ENCODE results near the gene ZNF835. TPM values are rescaled to one million over a fixed set of nuclear protein-coding genes. Genes with fewer than 3 reads are reported as not detected.

ZNF835 gene
- total and polyA plus RNA-seq, 10 of the 15 experiments (the other 5 are each of a cell fraction or from before 2014, with no cell fraction given), result not detected

- Histone ChIP-seq H3K9me3 (replicated peaks; ENCODE audit: control insufficient read depth, insufficient read depth, low read length) (peaks cover 4% of the 10 kb centered on the region; the same call in 1 of the 3 replicates), H3K9ac (ENCODE audit: control insufficient read depth, insufficient read depth, low read length) (no peak overlapping the region), H3K36me3 (ENCODE audit: control insufficient read depth in 2 of 2, insufficient read depth in 2 of 2, low read length in 1 of 2) (no peaks in the 10 kb centered on the region), H2AFZ (ENCODE audit: control insufficient read depth, low read depth, low read length) (no peak overlapping the region), H3K4me3 (no peak overlapping the region), H3K27me3 (replicated peaks in 1 of 2; ENCODE audit: control insufficient read depth in 2 of 2, insufficient read depth in 2 of 2, low read length in 1 of 2) (no peaks in the 10 kb centered on the region), H3K4me1 (ENCODE audit: control insufficient read depth, insufficient read depth, low read length) (no peaks in the 10 kb centered on the region), H3K27ac (ENCODE audit: control insufficient read depth, insufficient read depth) (no peak overlapping the region), H4K20me1 (ENCODE audit: control insufficient read depth, insufficient read depth) (no peaks in the 10 kb centered on the region), H3K79me2 (ENCODE audit: control insufficient read depth, insufficient read depth, low read length) (no peaks in the 10 kb centered on the region), H3K4me2 (ENCODE audit: control insufficient read depth, insufficient read depth) (no peak overlapping the region)
- intact Hi-C loops (cut with micrococcal nuclease; ENCODE audit: unreplicated experiment), result no loop called here
- DNase-seq (ENCODE audit: low read depth, low spot score) (no peak), FAIRE-seq (no peak), ATAC-seq (no peak)
- no peak for TF ChIP-seq ATF7 (IDR thresholded peaks at IDR 0.05; ENCODE audit: low read depth)
- TF ChIP-seq BCL11A (IDR thresholded peaks at IDR 0.05; ENCODE audit: low read depth, low read length), result no peak
- TF ChIP-seq GABPA (IDR thresholded peaks at IDR 0.05; ENCODE audit: low read depth), result no peak
- TF ChIP-seq, protein P1, sequence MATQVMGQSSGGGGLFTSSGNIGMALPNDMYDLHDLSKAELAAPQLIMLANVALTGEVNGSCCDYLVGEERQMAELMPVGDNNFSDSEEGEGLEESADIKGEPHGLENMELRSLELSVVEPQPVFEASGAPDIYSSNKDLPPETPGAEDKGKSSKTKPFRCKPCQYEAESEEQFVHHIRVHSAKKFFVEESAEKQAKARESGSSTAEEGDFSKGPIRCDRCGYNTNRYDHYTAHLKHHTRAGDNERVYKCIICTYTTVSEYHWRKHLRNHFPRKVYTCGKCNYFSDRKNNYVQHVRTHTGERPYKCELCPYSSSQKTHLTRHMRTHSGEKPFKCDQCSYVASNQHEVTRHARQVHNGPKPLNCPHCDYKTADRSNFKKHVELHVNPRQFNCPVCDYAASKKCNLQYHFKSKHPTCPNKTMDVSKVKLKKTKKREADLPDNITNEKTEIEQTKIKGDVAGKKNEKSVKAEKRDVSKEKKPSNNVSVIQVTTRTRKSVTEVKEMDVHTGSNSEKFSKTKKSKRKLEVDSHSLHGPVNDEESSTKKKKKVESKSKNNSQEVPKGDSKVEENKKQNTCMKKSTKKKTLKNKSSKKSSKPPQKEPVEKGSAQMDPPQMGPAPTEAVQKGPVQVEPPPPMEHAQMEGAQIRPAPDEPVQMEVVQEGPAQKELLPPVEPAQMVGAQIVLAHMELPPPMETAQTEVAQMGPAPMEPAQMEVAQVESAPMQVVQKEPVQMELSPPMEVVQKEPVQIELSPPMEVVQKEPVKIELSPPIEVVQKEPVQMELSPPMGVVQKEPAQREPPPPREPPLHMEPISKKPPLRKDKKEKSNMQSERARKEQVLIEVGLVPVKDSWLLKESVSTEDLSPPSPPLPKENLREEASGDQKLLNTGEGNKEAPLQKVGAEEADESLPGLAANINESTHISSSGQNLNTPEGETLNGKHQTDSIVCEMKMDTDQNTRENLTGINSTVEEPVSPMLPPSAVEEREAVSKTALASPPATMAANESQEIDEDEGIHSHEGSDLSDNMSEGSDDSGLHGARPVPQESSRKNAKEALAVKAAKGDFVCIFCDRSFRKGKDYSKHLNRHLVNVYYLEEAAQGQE (IDR thresholded peaks at IDR 0.05; ENCODE audit: low read depth, low read length), result no peak
- TF ChIP-seq RELA (IDR thresholded peaks at IDR 0.05; ENCODE audit: borderline replicate concordance, partially characterized antibody), result no peak
- no peak for TF ChIP-seq YBX1 (IDR thresholded peaks at IDR 0.05)
- no peak for TF ChIP-seq ESRRA (IDR thresholded peaks at IDR 0.05; ENCODE audit: low read length)
- TF ChIP-seq ZNF622 (IDR thresholded peaks at IDR 0.05), result no peak
- no peak for TF ChIP-seq STAT3 (IDR thresholded peaks at IDR 0.05; ENCODE audit: low read depth, low read length)
- BruUV-seq (replicated peaks), result no TSS peak
- RAD21 ChIA-PET (ENCODE audit: unreplicated experiment), result no interaction called here
- CTCF ChIA-PET, result no interaction called here
- SMC1A ChIA-PET (ENCODE audit: uncharacterized antibody, unreplicated experiment), result no interaction called here
- whole genome bisulfite sequencing (ENCODE audit: insufficient coverage, insufficient replicate concordance, low lambda C conversion rate, missing lambda C conversion rate), result 29% methylated on average over 7 of the region's 9 CpGs
- in situ Hi-C loops (cut with MboI), result no loop called here
- POLR2A ChIA-PET, result interaction anchor here (0.5 kb wide), 1 partner anchor 63 kb away, joined by 3 read pairs; no protein-coding TSS in a partner anchor
Measured at GRCh38 chr19:56668676-56669075, 2.9 kb downstream of the ZNF835 start.

Measured in GM12878 (cell line).